Superior temporal gyrus (tissue), 1 donor: Measurements from ENCODE around the gene SEC31B.

ENCODE experiments used
- DNase-seq: peaks from one replicate; pipeline ENCODE4 v3.0.0-alpha.2; 2016; ENCODE audit errors: extremely low spot score

The SEC31B gene

DNA sequence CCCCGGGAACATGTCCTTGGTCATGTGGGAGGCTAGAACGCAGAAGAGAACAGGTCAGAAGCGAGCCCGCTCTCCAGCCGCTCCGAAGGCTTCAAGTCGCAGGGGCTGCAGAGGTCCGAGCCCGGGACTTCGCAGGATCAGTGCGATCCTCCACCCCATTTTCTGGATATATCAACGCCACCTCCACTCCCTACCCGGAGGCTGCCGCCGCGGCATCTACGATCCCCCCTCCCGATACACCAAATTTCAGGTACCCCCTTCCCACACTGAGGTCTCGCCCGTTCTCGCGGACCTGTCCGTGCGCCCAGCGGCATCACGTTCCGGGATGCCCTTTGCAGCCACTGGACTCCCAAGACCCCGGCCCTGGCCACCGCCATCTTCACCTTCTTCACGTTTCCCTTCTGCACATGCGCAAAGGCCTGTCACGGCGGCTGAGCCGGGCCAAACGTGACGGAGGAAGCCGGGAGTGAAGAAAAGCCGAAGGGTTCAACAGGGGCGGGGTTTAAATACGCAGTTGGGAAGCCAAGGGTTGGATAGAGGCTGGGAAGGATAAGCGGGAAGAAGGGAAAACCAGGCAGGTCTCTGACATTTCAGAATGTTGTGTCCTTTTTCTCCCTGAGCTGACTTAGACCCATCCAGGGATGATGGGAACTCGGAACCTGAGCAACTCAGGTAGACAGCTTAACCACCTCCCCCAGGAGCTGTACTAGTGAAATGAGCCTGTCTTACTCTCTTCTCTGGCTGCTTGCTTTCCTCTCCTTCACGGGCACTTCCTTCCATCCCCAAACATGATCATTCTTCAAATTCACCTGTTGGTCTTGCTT lies 10.0 kb upstream of the SEC31B start, which contains the start of gene NDUFB8:
NDUFB8 (minus strand) TSS at position 397 of the 824 bp plus-strand sequence; CDS start at position 377, 20 bp downstream.
- DNase-seq: peak; percentile 95

- no peak for DNase-seq
These were observed 9.3 kb upstream of the SEC31B start for GRCh38 chr10:100528921-100529474.

DNA sequence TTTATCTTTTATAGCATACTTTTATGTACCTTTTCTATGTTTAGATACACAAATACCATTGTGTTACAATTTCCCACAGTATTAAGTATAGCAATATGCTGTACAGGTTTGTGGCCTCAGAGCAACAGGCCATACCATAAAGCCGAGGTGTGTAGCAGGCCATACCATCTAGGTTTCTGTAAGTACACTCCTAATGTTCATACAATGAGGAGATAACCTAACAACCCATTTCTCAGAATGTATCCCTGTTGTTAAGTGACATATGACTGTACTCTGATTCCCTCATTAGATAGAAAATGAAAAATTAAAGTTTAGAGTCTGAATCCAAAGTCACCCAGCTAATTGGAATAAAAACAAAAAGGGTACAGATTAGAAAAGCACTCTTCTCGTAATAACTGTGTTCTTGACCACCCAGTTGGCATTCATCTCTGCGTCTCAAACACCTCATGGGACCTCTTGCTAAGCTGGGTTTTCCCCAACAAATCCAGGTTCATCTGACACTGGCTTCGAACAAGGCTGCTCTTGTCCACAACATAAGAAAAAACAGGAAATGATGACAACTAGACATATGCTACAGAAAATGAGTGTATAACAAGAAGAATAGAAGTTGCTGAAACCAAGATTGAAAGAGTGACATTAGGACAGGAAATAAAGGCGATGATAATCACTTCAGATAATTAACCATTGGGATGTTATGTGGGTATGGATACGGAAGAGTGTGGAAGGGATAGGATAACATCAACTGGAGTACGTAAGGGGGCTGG lies 8.6 kb upstream of the SEC31B start:
- no peak for DNase-seq

DNA sequence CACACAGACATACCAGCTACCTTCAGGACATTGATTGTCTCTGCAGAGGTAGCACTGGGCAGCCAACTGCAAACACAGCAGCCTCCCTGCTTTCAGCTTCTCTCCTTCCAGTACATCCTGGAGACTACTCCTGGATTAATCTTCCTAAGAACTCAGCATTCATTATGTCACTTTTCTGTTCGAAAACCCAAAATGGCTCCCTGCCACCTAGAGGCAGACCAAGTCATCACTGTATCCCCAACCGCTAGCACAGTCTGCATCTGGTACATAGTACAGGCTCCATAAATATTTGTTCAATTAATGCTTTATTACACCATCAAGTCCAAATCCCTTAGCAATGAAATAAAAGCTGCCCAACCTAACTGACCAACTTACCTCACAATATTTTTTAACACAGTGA lies 5.0 kb upstream of the SEC31B start:
- DNase-seq: no peak

DNA sequence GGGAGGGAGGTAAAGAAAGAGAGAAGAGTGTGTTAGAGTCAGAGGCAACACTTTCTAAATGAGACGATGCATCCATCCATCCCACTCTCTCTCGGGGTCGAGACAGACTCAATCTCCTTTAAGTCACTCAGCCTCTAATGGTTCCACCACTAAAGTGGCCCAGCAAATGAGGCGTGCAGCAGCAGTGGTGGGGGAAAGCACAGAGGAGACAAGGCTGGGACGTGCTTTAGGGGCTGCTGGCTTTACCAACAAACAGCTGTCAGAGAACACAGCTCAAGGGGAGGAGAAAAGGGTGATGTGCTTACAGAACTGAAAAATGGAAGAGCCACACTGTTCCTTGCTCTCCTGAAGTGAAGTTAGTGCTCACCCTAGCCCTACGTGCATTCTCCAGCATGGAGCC lies 4.5 kb upstream of the SEC31B start:
- DNase-seq: no peak

GRCh38 chr10:100522945-100523344 lies 3.3 kb upstream of the SEC31B start:
- no peak for DNase-seq

DNA sequence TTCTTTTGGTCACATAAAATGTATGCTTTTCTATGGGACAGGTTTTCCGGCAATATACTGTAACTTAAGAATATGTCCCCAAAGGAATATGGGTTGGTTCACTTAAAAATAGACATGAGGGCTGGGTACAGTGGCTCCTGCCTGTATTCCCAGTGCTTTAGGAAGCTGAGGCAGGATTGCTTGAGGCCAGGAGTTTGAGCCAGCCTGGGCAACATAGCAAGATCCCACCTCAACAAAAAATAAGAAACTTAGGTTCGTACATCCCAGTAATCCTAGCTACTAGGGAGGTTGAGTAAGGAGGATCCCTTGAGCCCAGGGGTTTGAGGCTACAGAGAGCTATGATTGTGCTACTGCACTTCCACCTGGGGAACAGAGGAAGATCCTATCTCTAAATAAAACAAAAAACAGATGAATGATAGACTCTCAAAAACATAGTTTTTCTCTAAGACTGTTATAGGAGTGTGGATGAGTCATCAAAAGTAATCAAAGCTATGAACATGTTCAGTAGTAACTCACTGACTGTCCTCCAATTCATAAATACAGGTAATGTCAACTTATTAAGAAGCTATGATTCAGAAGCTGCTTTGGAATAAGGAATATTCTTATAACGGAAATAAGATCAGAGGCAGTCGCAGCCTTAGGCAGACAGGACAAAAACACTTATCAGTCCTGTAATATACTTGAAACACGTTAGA lies 2.6 kb upstream of the SEC31B start:
- no peak for DNase-seq

GRCh38 chr10:100520811-100521210 lies 1.1 kb upstream of the SEC31B start:
- no peak for DNase-seq

GRCh38 chr10:100518761-100519241 lies 860 bp downstream of the SEC31B start:
- peak; percentile 95 for DNase-seq

DNA sequence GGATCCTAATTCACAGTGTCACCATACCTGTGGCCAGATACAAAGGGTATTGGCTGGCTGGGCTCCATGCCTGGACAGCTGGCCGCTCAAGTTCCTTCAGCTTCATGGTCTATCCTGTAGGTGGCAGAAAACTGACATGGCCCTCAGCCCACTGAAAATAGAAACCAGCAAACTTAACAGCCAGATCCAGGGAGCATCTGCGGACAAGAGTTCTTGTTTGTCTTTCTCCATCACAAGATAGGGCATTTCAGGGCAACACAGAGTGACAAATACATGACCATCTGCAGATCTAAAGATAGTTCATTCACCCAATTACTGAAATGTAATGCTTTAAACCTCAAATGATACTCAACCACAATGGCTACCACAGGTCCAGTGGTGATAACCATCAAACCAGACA lies 2.8 kb downstream of the SEC31B start:
- no peak for DNase-seq

DNA sequence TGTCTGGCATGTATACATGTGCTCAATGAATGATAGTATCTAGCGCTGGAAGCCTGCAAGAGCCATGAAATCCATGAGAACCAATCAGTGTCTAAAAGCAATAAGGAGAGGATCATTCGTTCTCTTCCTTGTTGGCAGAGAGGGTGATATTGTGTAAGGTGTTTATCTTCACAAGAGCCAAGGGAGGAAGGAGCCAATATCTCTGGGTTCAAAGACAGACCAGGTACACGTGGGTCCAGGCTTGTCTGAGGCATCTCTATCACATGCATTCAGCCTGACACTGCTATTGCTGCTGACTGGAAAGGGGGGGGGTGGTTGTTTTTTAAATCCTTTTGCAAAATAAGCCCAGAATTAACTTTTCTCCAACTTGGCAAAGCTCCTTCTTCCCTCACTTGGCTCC lies 4.0 kb downstream of the SEC31B start:
- DNase-seq: no peak

GRCh38 chr10:100510533-100511308 lies 8.9 kb downstream of the SEC31B start:
- DNase-seq: no peak

- no peak for DNase-seq
These were observed 10.3 kb downstream of the SEC31B start for GRCh38 chr10:100509241-100509840.

DNA sequence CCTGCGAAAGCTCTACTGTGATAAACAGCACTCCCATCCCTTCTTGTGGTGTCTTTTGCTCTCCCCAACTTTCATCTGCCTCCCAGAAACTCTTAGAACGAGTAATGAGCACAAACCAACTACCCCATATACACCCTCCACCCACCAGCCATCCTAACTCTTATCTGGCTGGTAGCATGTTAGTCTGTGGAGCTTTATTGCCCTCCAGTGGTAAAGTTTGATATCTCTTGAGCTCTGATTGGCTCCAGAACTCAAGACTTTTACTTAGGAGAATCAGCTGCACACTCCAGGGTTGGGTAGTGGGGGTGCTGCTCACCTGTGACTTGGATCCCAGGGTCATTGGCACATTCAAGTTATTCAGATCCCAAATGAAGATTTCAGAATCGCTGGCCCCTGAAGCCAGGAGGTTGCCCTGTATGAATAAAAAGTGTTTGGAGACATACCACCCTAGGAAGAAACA lies 10.9 kb downstream of the SEC31B start:
- peak; percentile 20 for DNase-seq

GRCh38 chr10:100508266-100508665 lies 11.4 kb downstream of the SEC31B start:
- no peak for DNase-seq

DNA sequence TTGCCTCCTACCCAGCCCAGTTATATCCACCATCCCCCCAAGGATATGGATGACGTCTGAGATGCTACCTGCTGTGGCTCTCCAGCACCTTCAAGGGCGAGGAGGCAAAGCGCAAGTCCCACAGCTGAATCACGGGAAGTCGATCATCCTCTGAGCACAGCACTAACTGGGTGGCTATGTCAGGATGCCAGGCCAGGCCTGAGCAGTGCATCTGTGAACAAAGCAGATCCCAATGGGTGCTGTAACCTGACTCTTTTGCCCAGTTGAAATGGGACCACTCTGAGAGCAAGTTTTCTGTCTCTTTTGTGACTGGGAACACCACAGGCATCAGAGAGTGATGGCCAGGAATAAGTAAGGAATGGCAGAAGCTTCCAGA lies 12.3 kb downstream of the SEC31B start:
- DNase-seq: no peak

DNA sequence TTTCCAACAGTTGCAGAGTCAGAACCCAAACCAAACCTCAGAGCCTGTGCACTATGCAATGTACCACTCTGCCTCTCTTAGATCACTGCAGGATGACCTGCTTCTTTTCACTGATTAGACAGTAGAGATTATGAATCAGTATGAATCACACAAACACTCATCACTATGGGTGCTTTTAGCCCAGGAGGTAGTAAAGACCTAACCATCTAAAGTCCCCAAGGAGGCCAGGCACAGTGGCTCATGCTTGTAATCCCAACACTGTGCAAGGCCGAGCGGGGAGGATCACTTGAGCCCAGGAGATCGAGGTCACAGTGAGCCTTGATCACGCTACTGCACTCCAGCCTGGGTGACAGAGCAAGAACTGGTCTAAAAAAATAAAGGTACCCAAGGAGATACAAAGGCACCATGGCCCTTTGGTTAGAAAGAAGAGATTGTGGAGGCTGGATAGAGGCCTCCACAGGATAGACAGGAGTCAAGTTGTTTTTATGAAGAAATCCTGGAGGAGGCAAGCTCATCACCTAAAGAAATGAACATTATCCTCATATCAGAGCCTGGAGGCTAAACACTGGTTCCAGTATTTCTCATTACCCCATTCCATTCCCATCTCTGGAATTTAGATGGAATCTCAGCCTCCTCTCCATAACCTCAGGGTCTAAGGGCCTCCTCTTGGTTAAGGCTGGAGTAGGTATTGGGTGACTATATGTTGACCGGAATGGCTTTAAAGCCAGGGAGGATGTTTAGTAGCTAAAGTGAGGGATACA lies 12.9 kb downstream of the SEC31B start:
- DNase-seq: no peak

DNA sequence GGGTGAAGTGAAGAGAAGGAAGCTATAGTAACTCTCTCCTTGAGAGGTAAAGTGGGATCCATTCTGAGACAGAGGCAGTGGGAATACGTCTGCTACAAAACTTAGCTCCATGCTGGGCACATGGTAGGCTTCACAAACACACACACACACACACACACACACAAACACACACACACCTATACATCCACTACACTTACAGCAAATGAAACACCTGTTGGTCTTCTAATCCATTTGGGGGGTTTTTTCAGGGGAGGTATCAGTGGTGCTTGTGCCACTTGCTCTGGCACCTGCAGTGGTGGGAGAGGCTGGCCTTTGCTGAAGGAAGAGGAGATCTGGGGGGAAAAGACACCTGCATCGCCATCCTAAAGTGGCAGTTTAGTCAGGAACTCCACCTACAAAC lies 14.5 kb downstream of the SEC31B start:
- DNase-seq: no peak

- no peak for DNase-seq
These were observed 15.6 kb downstream of the SEC31B start for GRCh38 chr10:100504096-100504495.

GRCh38 chr10:100502926-100503494 lies 16.7 kb downstream of the SEC31B start:
- DNase-seq: no peak
